Right renal pelvis (tissue), 4 donors: ENCODE results near the gene GPS1. TPM values are rescaled to one million over a fixed set of nuclear protein-coding genes. Genes with fewer than 3 reads are reported as not detected.

ENCODE experiments used
- DNase-seq, 4 donors: peaks; one replicate each; pipeline ENCODE4 v3.0.0-alpha.2; 2013; ENCODE audit warnings: low read depth in 4 of 4, low spot score in 3 of 4, missing footprints in 1 of 4
- polyA plus RNA-seq, 4 donors: library from polyadenylated mRNA; unstranded; fragments of 120-200 nt; gene quantifications; one replicate each; pipeline ENCODE4 v1.2.1, GENCODE V29; 2013; ENCODE audit not compliant: insufficient read length in 4 of 4

The GPS1 gene
- polyA plus RNA-seq, 4 donors = 107 to 145 (median 110) TPM

- DNase-seq = peak; percentile 86 to 90 (median 88)
Measured at GRCh38 chr17:82098169-82098938, 46.7 kb downstream of the GPS1 start, which contains the start of gene FASN. Gene FASN, minus strand, starts transcription at chr17:82098236. Its CDS starts 1,791 bp downstream, at chr17:82096445.

- DNase-seq = no peak
Measured at GRCh38 chr17:82098939-82099763, 47.5 kb downstream of the GPS1 start.

GRCh38 chr17:82100502-82101298 lies 49.0 kb downstream of the GPS1 start:
- no peak for DNase-seq

- DNase-seq = no peak
Measured at GRCh38 chr17:82101301-82101715, 49.6 kb downstream of the GPS1 start.

GRCh38 chr17:82101767-82102679 lies 50.3 kb downstream of the GPS1 start:
- DNase-seq = no peak

- no peak for DNase-seq
Measured at GRCh38 chr17:82103553-82104451, 52.1 kb downstream of the GPS1 start.

- DNase-seq = no peak
Measured at GRCh38 chr17:82104797-82105416, 53.2 kb downstream of the GPS1 start.

GRCh38 chr17:82105417-82105881 lies 53.8 kb downstream of the GPS1 start:
- DNase-seq = no peak

- no peak for DNase-seq
Measured at GRCh38 chr17:82105882-82106687, 54.4 kb downstream of the GPS1 start.

- DNase-seq = no peak
Measured at GRCh38 chr17:82106688-82107305, 55.1 kb downstream of the GPS1 start.

Other genes with a start within 250 kb of the GPS1 start
- gene GCGR, start 247.7 kb upstream of the GPS1 start, polyA plus RNA-seq = 10 to 100 TPM in 3 of 4 donors, 1 to 10 TPM in 1; 8.4 to 15.5 (median 13.0) TPM
- 100 to 1,000 TPM in 1 of 4 donors, 10 to 100 TPM in 3; 75.3 to 135 (median 90.1) TPM for gene MCRIP1, start 218.6 kb upstream of the GPS1 start, polyA plus RNA-seq
- gene PPP1R27, start 216.8 kb upstream of the GPS1 start, polyA plus RNA-seq = under 1 TPM in 3 of 4 donors, not detected in 1; 0.18 to 0.36 (median 0.26) TPM
- gene P4HB, start 191.4 kb upstream of the GPS1 start, polyA plus RNA-seq = 100 to 1,000 TPM; 407 to 439 (median 410) TPM
- gene ARHGDIA, start 180.6 kb upstream of the GPS1 start, polyA plus RNA-seq = 100 to 1,000 TPM; 166 to 199 (median 195) TPM
- 10 to 100 TPM; 72.0 to 93.8 (median 79.3) TPM for gene ALYREF, start 160.3 kb upstream of the GPS1 start, polyA plus RNA-seq
- 100 to 1,000 TPM in 1 of 4 donors, 10 to 100 TPM in 3; 64.7 to 120 (median 81.9) TPM for gene ANAPC11, start 160.2 kb upstream of the GPS1 start, polyA plus RNA-seq
- gene NPB, start 149.7 kb upstream of the GPS1 start, polyA plus RNA-seq = under 1 TPM; 0.32 to 1.00 (median 0.48) TPM
- 10 to 100 TPM; 44.0 to 53.7 (median 46.6) TPM for gene PCYT2, start 140.5 kb upstream of the GPS1 start, polyA plus RNA-seq
- gene SIRT7, start 133.7 kb upstream of the GPS1 start, polyA plus RNA-seq = 10 to 100 TPM; 11.4 to 15.0 (median 13.1) TPM
- 10 to 100 TPM; 12.3 to 12.6 (median 12.3) TPM for gene MAFG, start 124.2 kb upstream of the GPS1 start, polyA plus RNA-seq
- gene PYCR1, start 114.6 kb upstream of the GPS1 start, polyA plus RNA-seq = 10 to 100 TPM; 26.9 to 39.2 (median 28.6) TPM
- gene MYADML2, start 104.7 kb upstream of the GPS1 start, polyA plus RNA-seq = under 1 TPM in 3 of 4 donors, not detected in 1; 0.08 to 0.14 (median 0.11) TPM
- gene NOTUM, start 90.7 kb upstream of the GPS1 start, polyA plus RNA-seq = 1 to 10 TPM; 1.7 to 3.7 (median 2.4) TPM
- gene ASPSCR1, start 74.3 kb upstream of the GPS1 start, polyA plus RNA-seq = 10 to 100 TPM; 22.0 to 38.4 (median 24.1) TPM
- gene CENPX, start 29.0 kb upstream of the GPS1 start, polyA plus RNA-seq = 10 to 100 TPM; 37.9 to 49.6 (median 41.8) TPM
- 10 to 100 TPM; 10.8 to 16.4 (median 11.9) TPM for gene LRRC45, start 28.6 kb upstream of the GPS1 start, polyA plus RNA-seq
- gene RAC3, start 20.2 kb upstream of the GPS1 start, polyA plus RNA-seq = 10 to 100 TPM in 3 of 4 donors, 1 to 10 TPM in 1; 10.0 to 17.7 (median 12.1) TPM
- gene DCXR, start 14.2 kb upstream of the GPS1 start, polyA plus RNA-seq = 100 to 1,000 TPM in 1 of 4 donors, 10 to 100 TPM in 3; 75.7 to 111 (median 91.6) TPM
- 10 to 100 TPM; 39.7 to 59.1 (median 47.5) TPM for gene RFNG, start 87 bp upstream of the GPS1 start, polyA plus RNA-seq
- gene DUS1L, start 13.9 kb downstream of the GPS1 start, polyA plus RNA-seq = 10 to 100 TPM; 78.2 to 94.1 (median 79.1) TPM
- gene FASN, start 46.3 kb downstream of the GPS1 start, polyA plus RNA-seq = 10 to 100 TPM; 30.0 to 52.8 (median 37.3) TPM
- gene CCDC57, start 160.9 kb downstream of the GPS1 start, polyA plus RNA-seq = 10 to 100 TPM; 34.6 to 52.4 (median 44.5) TPM
- gene SLC16A3, start 177.1 kb downstream of the GPS1 start, polyA plus RNA-seq = 10 to 100 TPM in 1 of 4 donors, 1 to 10 TPM in 3; 8.0 to 23.1 (median 9.1) TPM
- 100 to 1,000 TPM; 112 to 135 (median 122) TPM for gene CSNK1D, start 221.8 kb downstream of the GPS1 start, polyA plus RNA-seq